HG02623 (cell line): ENCODE data around the gene CABCOCO1.
"Not testable (repeated sequence)": the region's sequence is repeated elsewhere in the genome, so short reads cannot be mapped to it uniquely, and the experiment has no call there.

ENCODE experiments used
- ATAC-seq: cut with Tn5 transposase; IDR thresholded peaks from one replicate; pipeline ENCODE4 v1.9.1; 2021; ENCODE audit warnings: moderate library complexity; ENCODE audit not compliant: unreplicated experiment

CABCOCO1 gene

DNA sequence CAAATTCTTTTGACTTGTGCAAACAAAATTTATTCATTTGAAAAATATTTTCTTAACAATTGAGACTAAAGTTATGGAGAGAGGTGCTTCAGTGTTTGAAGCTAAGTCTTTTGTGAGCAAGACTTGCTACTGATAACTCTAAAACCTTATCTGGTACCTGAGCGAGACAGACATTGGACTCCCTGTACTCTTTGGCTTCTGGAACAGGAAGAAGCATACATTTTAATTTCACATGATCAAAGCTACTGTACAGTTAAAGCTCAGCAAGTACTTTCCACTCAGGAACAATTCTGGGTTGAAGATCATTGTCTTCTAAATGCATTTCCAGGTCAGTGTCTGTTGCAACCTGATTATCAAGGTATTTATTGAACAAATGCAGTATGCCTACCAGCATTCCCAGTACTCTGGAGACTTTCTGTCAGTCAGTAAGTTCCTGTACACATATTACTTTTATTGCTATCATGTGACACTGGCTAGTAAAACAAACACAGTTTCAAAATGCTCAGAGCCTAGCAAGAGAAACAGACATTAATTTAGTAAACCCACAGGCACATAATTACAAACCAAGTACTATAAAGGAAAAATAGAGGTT lies 42.4 kb downstream of the CABCOCO1 start:
- no peak for ATAC-seq

DNA sequence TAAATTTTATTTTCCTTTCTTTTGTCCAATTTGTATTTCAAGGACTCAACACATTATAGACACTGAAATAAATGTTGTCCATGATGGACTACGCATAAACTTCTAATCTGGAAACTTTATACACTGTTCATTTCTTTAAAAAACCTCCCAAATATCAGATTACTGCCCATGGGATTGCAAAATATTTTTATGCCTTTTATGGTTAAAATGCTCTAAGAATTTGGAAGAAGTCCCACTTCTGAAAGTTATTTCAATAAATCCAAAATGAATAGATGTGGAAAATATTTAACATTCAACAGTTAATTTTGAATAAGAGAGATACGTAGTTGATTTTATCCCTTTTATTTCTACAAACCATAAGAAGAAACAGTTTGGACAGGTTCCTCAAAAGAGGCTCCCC lies 46.1 kb downstream of the CABCOCO1 start:
- ATAC-seq, result no peak

- not testable (repeated sequence) for ATAC-seq
Measured at GRCh38 chr10:61712105-61712504, 49.4 kb downstream of the CABCOCO1 start.

- ATAC-seq, result not testable (repeated sequence)
Measured at GRCh38 chr10:61719475-61719874, 56.7 kb downstream of the CABCOCO1 start.

GRCh38 chr10:61719906-61720305 lies 57.2 kb downstream of the CABCOCO1 start:
- no peak for ATAC-seq

- no peak for ATAC-seq
Measured at GRCh38 chr10:61721431-61721830, 58.7 kb downstream of the CABCOCO1 start.

- not testable (repeated sequence) for ATAC-seq
Measured at GRCh38 chr10:61725221-61725620, 62.5 kb downstream of the CABCOCO1 start.

DNA sequence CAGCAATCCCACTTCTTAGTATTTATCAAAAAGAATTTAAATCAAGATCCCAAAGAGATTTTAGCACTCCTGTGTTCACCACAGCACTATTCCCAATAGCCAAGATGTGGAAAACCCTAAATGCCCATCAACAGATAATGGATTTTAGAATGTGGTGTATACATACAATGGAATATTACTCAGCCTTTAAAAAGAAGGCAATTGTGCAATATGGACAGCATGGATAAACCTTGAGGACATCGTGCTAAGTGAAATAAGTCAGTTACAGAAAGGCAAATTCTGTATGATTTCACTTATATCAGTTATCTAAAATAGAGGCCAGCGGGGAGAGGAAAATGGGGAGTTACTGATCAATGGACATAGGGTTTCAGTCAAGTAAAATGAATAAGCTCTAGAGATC lies 66.9 kb downstream of the CABCOCO1 start:
- ATAC-seq, result no peak

DNA sequence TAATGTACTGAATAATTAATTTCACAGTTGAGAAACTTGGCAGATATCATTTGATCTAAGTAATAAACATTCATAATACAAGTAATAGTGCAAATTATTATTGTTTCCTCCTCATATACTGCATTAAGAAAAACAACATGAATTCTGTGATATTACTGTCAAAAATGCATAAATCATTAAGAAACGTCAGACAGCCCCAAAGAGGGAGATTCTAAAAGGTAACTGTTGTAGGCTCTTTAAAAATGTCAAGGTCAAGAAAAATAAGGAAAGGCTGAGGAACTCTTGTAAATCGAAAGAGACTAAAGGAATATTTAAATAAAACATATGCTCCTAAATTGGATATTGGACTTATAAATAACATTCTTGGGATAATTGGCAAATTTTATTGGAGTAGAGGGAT lies 67.9 kb downstream of the CABCOCO1 start:
- ATAC-seq, result no peak

GRCh38 chr10:61731638-61732037 lies 68.9 kb downstream of the CABCOCO1 start:
- no peak for ATAC-seq

DNA sequence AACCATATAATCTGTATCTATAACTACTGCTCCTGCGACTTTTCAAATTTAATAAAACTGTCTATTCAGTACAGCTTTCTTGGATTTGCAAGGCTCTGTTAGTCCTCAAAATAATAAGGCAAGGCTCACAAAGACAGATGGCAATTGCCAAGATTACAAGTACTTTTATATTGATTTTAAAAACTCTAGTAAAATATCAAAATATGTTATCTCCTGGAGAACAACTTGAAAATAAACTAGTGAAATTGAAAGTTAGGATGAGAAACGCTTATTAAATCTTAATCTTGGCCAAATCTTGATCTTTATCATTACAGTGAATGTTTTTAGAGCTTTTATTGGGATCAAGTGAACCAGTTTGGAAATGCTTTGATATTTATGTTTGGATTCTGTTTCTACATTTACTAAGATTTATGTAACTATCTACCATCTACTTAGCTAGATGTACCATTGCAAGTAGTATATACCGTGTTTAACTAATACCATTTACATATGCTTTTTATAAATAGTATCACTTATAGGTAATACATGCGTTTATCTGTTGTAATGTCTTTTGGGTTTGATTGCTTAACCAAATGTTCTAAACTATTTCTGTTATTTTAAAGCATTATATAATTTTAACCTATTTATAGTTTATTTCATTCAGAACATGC lies 70.0 kb downstream of the CABCOCO1 start:
- no peak for ATAC-seq

- ATAC-seq, result no peak
Measured at GRCh38 chr10:61733358-61733940, 70.7 kb downstream of the CABCOCO1 start.

DNA sequence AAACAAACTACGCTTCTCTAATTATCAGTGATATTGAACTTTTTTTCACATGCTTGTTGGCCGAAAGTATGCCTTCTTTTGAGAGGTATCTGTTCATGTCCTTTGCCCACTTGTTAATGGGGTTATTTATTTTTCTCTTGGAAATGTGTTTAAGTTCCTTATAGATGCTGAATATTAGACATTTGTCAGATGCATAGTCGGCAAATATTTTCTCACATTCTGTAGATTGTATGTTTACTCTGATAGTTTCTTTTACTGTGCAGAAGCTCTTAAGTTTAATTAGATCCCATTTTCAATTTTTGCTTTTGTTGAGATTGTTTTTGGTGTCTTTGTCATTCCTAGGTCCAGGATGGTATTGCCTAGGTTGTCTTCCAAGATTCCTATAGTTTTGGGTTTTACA lies 73.2 kb downstream of the CABCOCO1 start:
- ATAC-seq, result no peak

GRCh38 chr10:61737455-61737854 lies 74.7 kb downstream of the CABCOCO1 start:
- not testable (repeated sequence) for ATAC-seq

GRCh38 chr10:61742812-61743211 lies 80.1 kb downstream of the CABCOCO1 start:
- ATAC-seq, result no peak

- ATAC-seq, result no peak
Measured at GRCh38 chr10:61744469-61744868, 81.7 kb downstream of the CABCOCO1 start.

DNA sequence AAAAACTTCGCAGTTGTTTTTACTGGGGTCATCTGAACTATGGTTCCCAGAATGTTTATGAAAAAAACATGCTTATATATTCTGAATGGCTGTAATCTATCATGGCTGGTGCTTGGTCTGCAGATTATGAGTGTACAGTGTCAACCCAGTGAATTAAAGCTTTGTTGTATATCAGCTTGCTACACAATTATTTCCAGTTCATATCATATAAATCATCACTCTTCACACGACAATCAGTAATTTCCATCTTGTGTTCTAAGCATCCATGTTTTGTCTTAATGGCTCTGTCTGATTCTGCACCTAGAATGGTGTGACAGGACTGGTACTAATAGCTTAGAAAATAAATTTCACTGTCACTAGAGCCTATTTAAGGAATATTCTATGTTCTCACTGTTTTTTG lies 83.6 kb downstream of the CABCOCO1 start:
- ATAC-seq, result no peak

GRCh38 chr10:61747307-61747706 lies 84.6 kb downstream of the CABCOCO1 start:
- ATAC-seq, result no peak

DNA sequence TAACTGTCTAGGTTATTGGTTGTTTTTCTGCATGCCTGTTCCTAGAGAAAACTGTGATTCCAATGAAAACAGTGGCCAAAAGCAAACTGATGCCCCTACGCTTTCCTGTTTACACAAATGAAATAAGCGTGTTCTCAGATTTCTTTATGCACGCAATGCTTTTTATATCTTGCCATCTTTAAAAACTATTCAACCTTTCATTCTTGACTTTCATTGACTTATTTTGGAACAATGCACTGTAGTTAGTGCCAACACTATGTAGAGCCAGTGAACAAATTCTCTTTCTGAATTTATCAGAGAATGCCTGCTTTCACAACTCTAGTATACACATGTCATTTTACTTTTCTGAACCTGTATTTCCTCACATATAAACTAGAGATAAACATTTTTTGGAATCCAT lies 86.6 kb downstream of the CABCOCO1 start:
- ATAC-seq, result no peak

GRCh38 chr10:61750943-61751471 lies 88.3 kb downstream of the CABCOCO1 start:
- peak; percentile 83 for ATAC-seq

DNA sequence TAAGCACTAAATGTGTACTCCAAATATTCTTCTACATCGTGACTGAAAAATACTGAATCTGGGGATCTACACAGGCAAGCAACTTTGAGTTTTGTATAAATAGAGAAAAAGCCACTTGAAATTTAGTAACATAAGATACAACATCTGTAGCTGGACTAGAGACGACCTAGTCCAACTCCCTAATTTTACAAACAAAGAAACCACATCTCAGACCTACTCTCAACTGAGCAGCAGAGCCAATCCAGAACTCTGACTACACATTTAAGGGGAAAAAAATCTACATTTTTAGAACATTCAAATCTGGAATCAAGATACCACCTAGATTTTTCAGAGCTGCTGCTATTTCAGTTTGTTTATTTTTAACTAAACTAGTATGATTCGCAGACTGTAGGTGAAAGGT lies 88.9 kb downstream of the CABCOCO1 start:
- ATAC-seq, result peak; percentile 4
